22Rv1 (cell line): ENCODE results near the gene RAD51B.
A peak's percentile ranks its signal among the peaks of the same experiment; 100 is the strongest.
"Not testable (repeated sequence)": the region's sequence is repeated elsewhere in the genome, so short reads cannot be mapped to it uniquely, and the experiment has no call there.

Experiments used
- H3K27ac ChIP-seq: fragments of 450-650 bp; 2 replicates; pipeline ENCODE4 v1.5.1; 2017
- CTCF ChIP-seq: fragments of 450-650 bp; IDR thresholded peaks from 2 replicates; pipeline ENCODE4 v1.5.1; 2017; ENCODE audit warnings: mild to moderate bottlenecking
- ZFX ChIP-seq: fragments of 450-650 bp; IDR thresholded peaks from 2 replicates; pipeline ENCODE4 v1.6.1; 2017; ENCODE audit warnings: antibody characterized with exemption, borderline replicate concordance

Gene RAD51B

GRCh38 chr14:68254669-68255527 is 435.3 kb downstream of the RAD51B start:
- no peak for TF ChIP-seq CTCF
- TF ChIP-seq ZFX: no peak
- peak overlapping the region; percentile 59 for H3K27ac ChIP-seq

- peak overlapping the region; percentile 59 for H3K27ac ChIP-seq
- TF ChIP-seq ZFX (no peak), CTCF (no peak)
Observed at GRCh38 chr14:68255693-68256178, 436.2 kb downstream of the RAD51B start.

- no peak for TF ChIP-seq CTCF
Observed at GRCh38 chr14:68257969-68258368, 438.4 kb downstream of the RAD51B start.

GRCh38 chr14:68258995-68259394 is 439.4 kb downstream of the RAD51B start:
- H3K27ac ChIP-seq: not testable (repeated sequence)

More at GRCh38 chr14:68257969-68258368, 438.4 kb downstream of the RAD51B start:
- H3K27ac ChIP-seq: no peak overlapping the region

GRCh38 chr14:68260121-68260520 is 440.5 kb downstream of the RAD51B start:
- TF ChIP-seq CTCF: no peak
- TF ChIP-seq ZFX: no peak
- no peak overlapping the region for H3K27ac ChIP-seq

- TF ChIP-seq CTCF (no peak), ZFX (no peak)
- no peak overlapping the region for H3K27ac ChIP-seq
Observed at GRCh38 chr14:68261092-68261842, 441.7 kb downstream of the RAD51B start.

GRCh38 chr14:68262567-68262966 is 443.0 kb downstream of the RAD51B start:
- no peak for TF ChIP-seq ZFX
- TF ChIP-seq CTCF: no peak

More at GRCh38 chr14:68262567-68262966, 443.0 kb downstream of the RAD51B start:
- no peak overlapping the region for H3K27ac ChIP-seq
